CD4-positive, alpha-beta memory T cell (primary cell): ENCODE results near the gene CADPS. TPM values are rescaled to one million over a fixed set of nuclear protein-coding genes. Genes with fewer than 3 reads are reported as not detected.

Experiments used
- CTCF ChIA-PET: fragments of 350-600 bp; sonication (Branson Sonifier 250); formaldehyde crosslinking; loops from one replicate; lab custom pipeline; 2021; ENCODE audit warnings: inconsistent platforms; ENCODE audit not compliant: partially characterized antibody; lab: Charles Lee
- POLR2A ChIA-PET: fragments of 350-600 bp; sonication (Branson Sonifier 250); formaldehyde crosslinking; loops from one replicate; lab custom pipeline; 2021; ENCODE audit not compliant: partially characterized antibody; lab: Charles Lee
- DNase-seq, 5 donors: peaks; one replicate each; pipeline versions ENCODE4 v3.0.0 to v3.0.0-alpha.2; 2020 to 2022; ENCODE audit warnings: mixed read lengths in 1 of 5
- H3K27ac ChIP-seq: one replicate; pipeline ENCODE4 v1.7.0; 2013; ENCODE audit warnings: low read depth, low read length
- H3K27me3 ChIP-seq: 2 replicates; pipeline ENCODE4 v1.7.0; 2013; ENCODE audit warnings: mild to moderate bottlenecking, low read length, moderate library complexity; ENCODE audit not compliant: insufficient read depth
- H3K36me3 ChIP-seq: 2 replicates; pipeline ENCODE4 v1.7.0; 2013; ENCODE audit warnings: mild to moderate bottlenecking, low read length, moderate library complexity; ENCODE audit not compliant: insufficient read depth
- H3K4me1 ChIP-seq: 2 replicates; pipeline ENCODE4 v1.7.0; 2013; ENCODE audit warnings: mild to moderate bottlenecking, low read length, moderate library complexity; ENCODE audit not compliant: insufficient read depth
- H3K4me3 ChIP-seq, 2 donors: one replicate each; pipeline ENCODE4 v1.7.0; 2013; ENCODE audit warnings: low read length in 2 of 2, mild to moderate bottlenecking in 1 of 2
- H3K9me3 ChIP-seq, 2 donors: one replicate each; pipeline ENCODE4 v1.7.0; 2013; ENCODE audit warnings: low read length in 2 of 2, control low read depth in 1 of 2; ENCODE audit not compliant: control insufficient read depth in 1 of 2
- H3K27ac Mint-ChIP-seq, 7 donors: one replicate each; pipeline ENCODE4 v1.8.0; 2020 to 2021; ENCODE audit warnings: mixed read lengths in 7 of 7, mild to moderate bottlenecking in 6 of 7, inconsistent platforms in 3 of 7, moderate library complexity in 3 of 7
- H3K27me3 Mint-ChIP-seq, 2 donors: one replicate each; pipeline ENCODE4 v1.8.0; 2020 to 2021; ENCODE audit warnings: mixed read lengths in 2 of 2
- H3K36me3 Mint-ChIP-seq, 2 donors: one replicate each; pipeline ENCODE4 v1.8.0; 2020 to 2021; ENCODE audit warnings: mixed read lengths in 2 of 2, inconsistent platforms in 1 of 2, mild to moderate bottlenecking in 1 of 2
- H3K4me1 Mint-ChIP-seq, 4 donors: one replicate each; pipeline ENCODE4 v1.8.0; 2020 to 2021; ENCODE audit warnings: mixed read lengths in 4 of 4, mild to moderate bottlenecking in 1 of 4
- H3K4me3 Mint-ChIP-seq, 8 donors: one replicate each; pipeline ENCODE4 v1.8.0; 2020 to 2021; ENCODE audit warnings: mixed read lengths in 8 of 8, mild to moderate bottlenecking in 7 of 8, moderate library complexity in 6 of 8, inconsistent platforms in 3 of 8
- H3K9me3 Mint-ChIP-seq, 8 donors: one replicate each; pipeline ENCODE4 v1.8.0; 2020 to 2021; ENCODE audit warnings: mixed read lengths in 8 of 8, mild to moderate bottlenecking in 5 of 8, inconsistent platforms in 3 of 8, moderate library complexity in 1 of 8
- intact Hi-C: fragments of 100-400 bp; cut with micrococcal nuclease; formaldehyde crosslinking; loops from one replicate; pipeline ENCODE4 v1.15.1; 2023
- polyA plus RNA-seq, 2 donors: library from polyadenylated mRNA; unstranded; fragments of 300-500 nt; fragmentation: Illumina TruSeq; gene quantifications; one replicate each; pipeline ENCODE4 v1.2.3, GENCODE V29; 2021
- total RNA-seq, 2 experiments: library from RNA; stranded (reverse); gene quantifications; one replicate each; pipeline ENCODE4 v1.2.3, GENCODE V29; 2021

The CADPS gene
- total and polyA plus RNA-seq, 4 experiments from 2014 or later: not detected

GRCh38 chr3:62521464-62522105, 353.6 kb downstream of the CADPS start:
- H3K27me3 Mint-ChIP-seq: peaks cover 0 to 3% of the 10 kb centered on the region in 2 donors
- no peak overlapping the region for H3K4me3 ChIP-seq
- CTCF ChIA-PET: no interaction called here
- no peaks in the 10 kb centered on the region for H3K9me3 ChIP-seq
- no peak overlapping the region for H3K27ac ChIP-seq
- intact Hi-C loops: no loop called here
- H3K4me1 ChIP-seq: no peaks in the 10 kb centered on the region
- no peaks in the 10 kb centered on the region for H3K4me1 Mint-ChIP-seq
- peaks cover 2 to 7% (median 3%) of the 10 kb centered on the region in 8 donors for H3K9me3 Mint-ChIP-seq
- no peaks in the 10 kb centered on the region for H3K36me3 Mint-ChIP-seq
- DNase-seq: no peak
- no peaks in the 10 kb centered on the region for H3K27me3 ChIP-seq
- POLR2A ChIA-PET: no interaction called here
- H3K27ac Mint-ChIP-seq: no peak overlapping the region
- H3K4me3 Mint-ChIP-seq: no peak overlapping the region
- H3K36me3 ChIP-seq: no peaks in the 10 kb centered on the region

GRCh38 chr3:62503516-62503915, 371.7 kb downstream of the CADPS start:
- H3K9me3 ChIP-seq: no peaks in the 10 kb centered on the region
- no peak overlapping the region for H3K27ac ChIP-seq
- Mint-ChIP-seq H3K36me3 (no peaks in the 10 kb centered on the region), H3K27ac (no peak overlapping the region), H3K27me3 (no peaks in the 10 kb centered on the region), H3K4me3 (no peak overlapping the region), H3K4me1 (no peaks in the 10 kb centered on the region), H3K9me3 (peaks cover 0 to 2% (median 0%) of the 10 kb centered on the region in 8 donors)
- H3K4me3 ChIP-seq: no peak overlapping the region
- no peaks in the 10 kb centered on the region for H3K4me1 ChIP-seq
- ChIA-PET POLR2A (no interaction called here), CTCF (no interaction called here)
- no peaks in the 10 kb centered on the region for H3K27me3 ChIP-seq
- no peaks in the 10 kb centered on the region for H3K36me3 ChIP-seq
- intact Hi-C loops: no loop called here
- no peak for DNase-seq

- no peaks in the 10 kb centered on the region for H3K4me1 Mint-ChIP-seq
- intact Hi-C loops: no loop called here
- DNase-seq: no peak
- CTCF ChIA-PET: no interaction called here
- Histone ChIP-seq H3K27me3 (no peaks in the 10 kb centered on the region), H3K27ac (no peak overlapping the region), H3K4me1 (no peaks in the 10 kb centered on the region), H3K9me3 (no peaks in the 10 kb centered on the region), H3K4me3 (no peak overlapping the region), H3K36me3 (no peaks in the 10 kb centered on the region)
- H3K27ac Mint-ChIP-seq: no peak overlapping the region
- H3K9me3 Mint-ChIP-seq: peaks cover 0 to 2% (median 0%) of the 10 kb centered on the region in 8 donors
- H3K36me3 Mint-ChIP-seq: no peaks in the 10 kb centered on the region
- H3K4me3 Mint-ChIP-seq: no peak overlapping the region
- no peaks in the 10 kb centered on the region for H3K27me3 Mint-ChIP-seq
- POLR2A ChIA-PET: no interaction called here
Measured at GRCh38 chr3:62502315-62503300, 372.6 kb downstream of the CADPS start.

GRCh38 chr3:62501289-62501668, 373.9 kb downstream of the CADPS start:
- Mint-ChIP-seq H3K4me1 (no peaks in the 10 kb centered on the region), H3K27ac (no peak overlapping the region), H3K9me3 (peaks cover 0 to 2% (median 0%) of the 10 kb centered on the region in 8 donors), H3K27me3 (no peaks in the 10 kb centered on the region), H3K4me3 (no peak overlapping the region), H3K36me3 (no peaks in the 10 kb centered on the region)
- Histone ChIP-seq H3K4me3 (no peak overlapping the region), H3K27ac (no peak overlapping the region), H3K27me3 (no peaks in the 10 kb centered on the region), H3K9me3 (no peaks in the 10 kb centered on the region), H3K36me3 (no peaks in the 10 kb centered on the region), H3K4me1 (no peaks in the 10 kb centered on the region)
- ChIA-PET CTCF (no interaction called here), POLR2A (no interaction called here)
- DNase-seq: no peak
- intact Hi-C loops: no loop called here

GRCh38 chr3:62500556-62501288, 374.5 kb downstream of the CADPS start:
- no peaks in the 10 kb centered on the region for H3K27me3 ChIP-seq
- no peak overlapping the region for H3K4me3 ChIP-seq
- H3K27me3 Mint-ChIP-seq: no peaks in the 10 kb centered on the region
- no peaks in the 10 kb centered on the region for H3K4me1 Mint-ChIP-seq
- no peak overlapping the region for H3K4me3 Mint-ChIP-seq
- ChIA-PET CTCF (no interaction called here), POLR2A (no interaction called here)
- no peak overlapping the region for H3K27ac ChIP-seq
- peaks cover 0 to 2% (median 0%) of the 10 kb centered on the region in 8 donors for H3K9me3 Mint-ChIP-seq
- H3K4me1 ChIP-seq: no peaks in the 10 kb centered on the region
- no peaks in the 10 kb centered on the region for H3K36me3 ChIP-seq
- DNase-seq: no peak
- H3K36me3 Mint-ChIP-seq: no peaks in the 10 kb centered on the region
- intact Hi-C loops: no loop called here
- no peak overlapping the region for H3K27ac Mint-ChIP-seq
- no peaks in the 10 kb centered on the region for H3K9me3 ChIP-seq

GRCh38 chr3:62497156-62497555, 378.1 kb downstream of the CADPS start:
- Mint-ChIP-seq H3K4me1 (no peaks in the 10 kb centered on the region), H3K4me3 (no peak overlapping the region), H3K9me3 (peaks cover 0 to 2% (median 0%) of the 10 kb centered on the region in 8 donors), H3K27ac (no peak overlapping the region), H3K27me3 (no peaks in the 10 kb centered on the region), H3K36me3 (no peaks in the 10 kb centered on the region)
- Histone ChIP-seq H3K4me1 (no peaks in the 10 kb centered on the region), H3K4me3 (no peak overlapping the region), H3K27me3 (no peaks in the 10 kb centered on the region), H3K36me3 (no peaks in the 10 kb centered on the region), H3K9me3 (no peaks in the 10 kb centered on the region), H3K27ac (no peak overlapping the region)
- no peak for DNase-seq
- ChIA-PET CTCF (no interaction called here), POLR2A (no interaction called here)
- intact Hi-C loops: no loop called here

GRCh38 chr3:62496503-62496902, 378.7 kb downstream of the CADPS start:
- Mint-ChIP-seq H3K27ac (no peak overlapping the region), H3K36me3 (no peaks in the 10 kb centered on the region), H3K9me3 (peaks cover 0 to 3% (median 0%) of the 10 kb centered on the region in 8 donors), H3K27me3 (no peaks in the 10 kb centered on the region), H3K4me1 (no peaks in the 10 kb centered on the region), H3K4me3 (no peak overlapping the region)
- no peaks in the 10 kb centered on the region for H3K9me3 ChIP-seq
- ChIA-PET POLR2A (no interaction called here), CTCF (no interaction called here)
- no peak for DNase-seq
- H3K27ac ChIP-seq: no peak overlapping the region
- intact Hi-C loops: no loop called here
- no peaks in the 10 kb centered on the region for H3K27me3 ChIP-seq
- no peak overlapping the region for H3K4me3 ChIP-seq
- no peaks in the 10 kb centered on the region for H3K36me3 ChIP-seq
- H3K4me1 ChIP-seq: no peaks in the 10 kb centered on the region
